Motor neuron (in vitro differentiated cells): ENCODE data around the gene CAPS. TPM values are rescaled to one million over a fixed set of nuclear protein-coding genes. Genes with fewer than 3 reads are reported as not detected.

Experiments used
- ATAC-seq, 8 experiments: fragments of 200-7000 bp; cut with Tn5 transposase; replicated peaks in 6 of 8; 2 replicates each; pipeline ENCODE4 v1.8.0; 2021; ENCODE audit warnings: mild to moderate bottlenecking in 8 of 8, moderate library complexity in 8 of 8
- H3K27ac ChIP-seq, 2 donors: fragments of 250-450 bp; sonication (Bioruptor Pico); 2 replicates each; pipeline ENCODE4 v1.9.0; 2021; ENCODE audit warnings: antibody characterized with exemption in 2 of 2, mild to moderate bottlenecking in 2 of 2, moderate library complexity in 1 of 2
- H3K4me1 ChIP-seq, 2 donors: fragments of 250-450 bp; sonication (Bioruptor Pico); replicated peaks in 1 of 2; 2 replicates each; pipeline ENCODE4 v1.6.1; 2021; ENCODE audit warnings: antibody characterized with exemption in 2 of 2, mild to moderate bottlenecking in 2 of 2, moderate library complexity in 1 of 2
- H3K4me3 ChIP-seq, 5 donors: fragments of 250-450 bp; sonication (Bioruptor Pico); 2 replicates each; pipeline ENCODE4 v1.9.0; 2021; ENCODE audit warnings: antibody characterized with exemption in 5 of 5, mild to moderate bottlenecking in 5 of 5, moderate library complexity in 4 of 5
- WGBS, 10 experiments: fragments of 450-650 bp; shearing (Covaris generic); methylation state at CpG; one replicate each; pipeline ENCODE4 v1.0.0; 2022; 5-methylcytosine and 5-hydroxymethylcytosine counted together
- in situ Hi-C, 9 experiments: fragments of 400-800 bp; cut with MboI; loops; one replicate each; pipeline ENCODE4 v1.15.0; 2021; ENCODE audit warnings: low sequenced_read_pairs in 9 of 9, low pct_unique_long_range_greater_than_20kb in 2 of 9; ENCODE audit not compliant: unreplicated experiment in 9 of 9
- total RNA-seq, 8 experiments: library from RNA; unstranded; fragments of 300-600 nt; gene quantifications; 2 replicates each; pipeline versions ENCODE4 v1.2.3 to v1.2.4, GENCODE V29; 2022

Gene CAPS
- total RNA-seq, 8 experiments from 2014 or later: 3.1 to 62.5 (median 8.0) TPM

DNA sequence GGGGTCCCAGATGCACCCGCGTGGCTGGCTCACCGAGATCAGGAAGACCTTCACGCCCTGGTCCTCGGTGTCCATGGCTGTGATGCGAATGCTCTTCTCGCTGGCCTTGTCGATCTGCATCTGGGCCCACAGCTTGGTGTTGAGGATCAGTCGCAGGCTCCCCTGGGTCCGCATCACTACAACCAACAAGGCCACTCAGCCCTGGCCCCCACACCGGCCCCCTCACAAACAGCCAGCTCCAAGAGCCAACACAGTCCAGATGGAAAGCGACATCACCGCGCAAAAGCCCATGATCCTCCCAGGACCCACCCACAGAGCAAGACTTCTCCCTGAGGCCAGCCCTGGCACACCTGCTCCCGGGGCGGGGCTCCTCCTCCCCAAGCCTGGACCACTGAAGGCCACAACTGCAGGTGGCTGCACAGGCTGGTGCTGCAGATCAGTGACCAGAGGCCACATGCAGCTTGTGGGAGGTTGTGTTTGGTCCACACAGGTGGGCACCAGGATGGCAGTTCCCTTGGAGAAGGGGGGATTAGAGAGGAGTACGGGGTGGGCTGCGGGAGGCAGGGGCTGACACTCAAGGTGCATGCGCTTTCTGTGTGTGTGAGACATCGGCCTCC lies 4.5 kb downstream of the CAPS start:
- Histone ChIP-seq H3K4me1 (peaks cover 0 to 14% of the 10 kb centered on the region in 2 donors), H3K4me3 (no peak overlapping the region), H3K27ac (no peak overlapping the region)
- in situ Hi-C loops: no loop called here
- 87 to 100% (median 96%) methylated on average over 1 to 4 of the region's 20 CpGs; no CpG with 5 or more reads in 7 of the 10 experiments for WGBS, 10 experiments
- no peak for ATAC-seq

DNA sequence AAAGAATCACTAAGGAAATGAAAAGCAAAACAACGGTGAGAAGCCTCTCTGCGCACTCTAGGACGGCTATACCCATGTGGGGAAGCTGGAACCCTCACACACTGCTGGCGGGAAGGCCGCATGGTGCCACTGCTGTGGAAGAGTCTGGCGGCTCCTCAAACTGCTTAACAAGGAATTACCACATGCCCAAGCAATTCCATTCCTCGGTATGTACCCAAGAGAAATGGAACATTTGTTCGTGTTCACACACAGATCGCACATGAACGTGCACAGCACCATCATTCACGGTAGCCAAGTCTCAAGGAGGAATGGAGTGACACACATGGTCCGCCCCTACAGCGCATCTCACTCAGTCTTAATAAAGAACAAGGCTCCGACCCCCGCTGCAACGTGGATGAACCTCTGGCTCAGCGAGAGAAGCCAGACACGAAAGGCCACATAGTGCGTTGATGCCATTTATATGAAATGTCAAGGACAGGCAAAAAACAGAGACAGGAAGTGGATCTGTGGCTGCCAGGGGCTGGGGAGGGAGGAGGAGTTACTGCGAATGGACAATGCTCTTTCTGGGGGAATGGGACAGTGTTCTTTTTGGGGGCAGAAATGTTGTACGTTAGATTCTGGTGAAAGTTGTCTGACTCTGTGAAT lies 7.6 kb downstream of the CAPS start:
- WGBS, 10 experiments: 80 to 93% (median 87%) methylated on average over 2 to 14 of the region's 21 CpGs; no CpG with 5 or more reads in 3 of the 10 experiments
- peak in 1 of 8 experiments; percentile 11 for ATAC-seq

DNA sequence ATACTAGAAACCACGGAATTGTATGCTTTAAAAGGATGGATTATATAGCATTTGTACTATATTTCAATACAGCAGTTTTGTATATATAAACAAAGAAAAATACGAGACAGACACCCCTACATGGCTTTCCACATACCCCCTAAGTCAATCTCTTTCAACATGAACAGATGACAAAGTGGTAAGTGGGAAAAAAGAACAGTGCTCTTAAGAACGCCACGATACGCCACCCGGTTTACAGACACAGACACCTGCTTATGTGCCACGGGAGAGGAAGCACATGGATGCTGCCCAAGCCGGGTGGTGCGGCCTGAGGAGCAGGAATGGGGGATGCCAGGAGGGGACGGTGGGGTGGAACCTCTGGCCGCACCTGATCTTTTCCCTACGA lies 8.1 kb downstream of the CAPS start:
- no peak overlapping the region for H3K4me3 ChIP-seq
- no peak overlapping the region for H3K27ac ChIP-seq
- peaks cover under 1% of the 10 kb centered on the region in 2 donors for H3K4me1 ChIP-seq
- in situ Hi-C loops: no loop called here
- 67 to 100% (median 96%) methylated on average over 1 to 5 of the region's 12 CpGs; no CpG with 5 or more reads in 4 of the 10 experiments for WGBS, 10 experiments
- no peak for ATAC-seq

More for the DNA sequence above, 7.6 kb downstream of the CAPS start:
- no peak overlapping the region for H3K27ac ChIP-seq
- in situ Hi-C loops: no loop called here
- H3K4me3 ChIP-seq: no peak overlapping the region
- H3K4me1 ChIP-seq: no peaks in the 10 kb centered on the region

DNA sequence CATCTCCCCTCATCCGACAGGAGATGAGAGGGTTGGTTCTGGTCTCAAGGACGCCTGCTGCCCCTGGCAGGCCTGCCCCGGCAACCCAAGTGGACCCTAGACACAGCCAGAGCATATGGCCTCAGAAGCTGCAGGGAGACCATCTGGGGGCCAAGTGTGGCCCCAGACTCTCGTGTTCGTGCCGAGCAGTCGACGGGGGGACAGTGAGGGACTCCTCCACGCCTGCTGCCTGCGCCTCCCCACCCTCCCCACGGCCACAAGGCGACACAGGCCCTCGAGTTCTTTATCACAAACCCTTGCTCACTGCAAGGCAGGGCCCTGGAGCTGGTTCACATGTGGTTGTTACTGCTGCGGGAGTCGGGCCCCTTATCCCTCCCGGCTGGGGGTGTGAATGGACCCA lies 9.3 kb downstream of the CAPS start:
- Histone ChIP-seq H3K27ac (no peak overlapping the region), H3K4me3 (no peak overlapping the region), H3K4me1 (peaks cover 2 to 3% of the 10 kb centered on the region in 2 donors)
- no peak for ATAC-seq
- in situ Hi-C loops: no loop called here
- WGBS, 10 experiments: 80 to 100% (median 92%) methylated on average over 1 to 9 of the region's 16 CpGs; no CpG with 5 or more reads in 4 of the 10 experiments

DNA sequence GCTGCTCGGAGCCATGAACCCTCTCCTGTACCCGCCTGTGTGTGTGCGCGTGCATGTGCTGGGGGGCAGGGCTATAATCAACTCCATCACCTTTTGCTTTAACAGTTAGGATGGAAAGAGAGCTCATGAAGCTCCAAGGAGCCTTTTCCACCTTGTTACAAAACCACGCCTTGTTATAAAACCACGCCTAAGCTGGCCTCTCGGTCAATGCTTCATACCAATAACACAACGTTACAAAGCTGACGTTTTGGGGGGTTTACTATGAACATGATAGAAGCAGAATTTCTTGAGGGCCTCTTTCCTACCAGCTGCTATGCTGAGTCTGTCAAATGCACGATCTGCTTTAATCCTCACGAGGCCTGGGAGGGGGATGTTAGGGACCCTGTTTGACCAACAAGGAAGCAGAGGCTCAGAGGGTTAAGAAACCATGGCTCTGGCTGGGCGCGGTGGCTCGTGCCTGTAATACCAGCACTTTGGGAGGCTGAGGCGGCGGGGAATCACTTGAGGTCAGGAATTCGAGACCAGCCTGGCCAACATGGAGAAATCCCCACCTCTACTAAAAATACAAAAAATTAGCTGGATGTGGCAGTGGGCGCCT lies 11.9 kb downstream of the CAPS start:
- Histone ChIP-seq H3K4me3 (no peak overlapping the region), H3K27ac (no peak overlapping the region), H3K4me1 (peaks cover 2 to 3% of the 10 kb centered on the region in 2 donors)
- 40 to 98% (median 93%) methylated on average over 2 to 13 of the region's 18 CpGs; no CpG with 5 or more reads in 3 of the 10 experiments for WGBS, 10 experiments
- in situ Hi-C loops: no loop called here
- ATAC-seq: no peak

DNA sequence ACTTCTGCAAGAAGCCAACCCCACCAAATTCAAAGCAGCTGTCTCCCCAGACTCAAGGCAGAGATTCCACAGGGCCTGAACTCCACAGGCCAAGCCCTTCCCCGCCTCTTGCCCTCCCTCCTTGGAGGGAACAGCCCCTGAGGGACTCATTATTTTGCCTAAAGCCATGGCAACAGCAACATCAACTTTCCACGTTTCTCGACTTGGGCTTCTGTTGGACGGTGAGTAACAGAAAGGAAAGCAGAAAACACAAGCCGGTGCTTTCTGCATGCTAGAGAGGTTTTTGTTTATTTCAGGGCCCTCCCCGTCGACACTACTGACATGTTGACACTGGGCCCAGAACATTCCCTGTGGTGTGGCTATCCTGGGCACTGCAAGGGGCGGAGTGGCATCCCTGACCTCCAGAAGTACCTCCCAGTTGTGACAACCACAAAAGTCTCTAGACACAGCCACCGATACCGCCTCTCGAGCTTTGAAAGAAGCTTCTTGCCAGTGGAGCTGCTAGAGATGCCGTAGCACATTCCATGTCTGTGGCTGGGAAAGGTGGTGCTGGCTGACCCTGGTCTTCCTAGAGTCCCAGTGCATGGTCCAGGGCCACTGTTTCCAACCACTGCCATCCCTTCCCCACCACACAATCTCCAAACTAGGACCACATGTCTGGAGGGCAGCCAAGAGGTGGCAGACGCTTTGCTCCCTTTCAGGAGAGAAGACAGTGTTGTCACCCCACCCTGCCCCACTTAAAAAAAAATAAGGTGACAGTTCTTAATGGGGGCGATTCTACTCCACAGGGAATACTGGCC lies 12.8 kb downstream of the CAPS start:
- peaks cover 2 to 3% of the 10 kb centered on the region in 2 donors for H3K4me1 ChIP-seq
- peak; percentile 15 to 94 (median 38) for ATAC-seq
- 18 to 100% (median 78%) methylated on average over 2 to 10 of the region's 14 CpGs; no CpG with 5 or more reads in 3 of the 10 experiments for WGBS, 10 experiments
- in situ Hi-C loops: no loop called here
- H3K27ac ChIP-seq: no peak overlapping the region
- H3K4me3 ChIP-seq: no peak overlapping the region

DNA sequence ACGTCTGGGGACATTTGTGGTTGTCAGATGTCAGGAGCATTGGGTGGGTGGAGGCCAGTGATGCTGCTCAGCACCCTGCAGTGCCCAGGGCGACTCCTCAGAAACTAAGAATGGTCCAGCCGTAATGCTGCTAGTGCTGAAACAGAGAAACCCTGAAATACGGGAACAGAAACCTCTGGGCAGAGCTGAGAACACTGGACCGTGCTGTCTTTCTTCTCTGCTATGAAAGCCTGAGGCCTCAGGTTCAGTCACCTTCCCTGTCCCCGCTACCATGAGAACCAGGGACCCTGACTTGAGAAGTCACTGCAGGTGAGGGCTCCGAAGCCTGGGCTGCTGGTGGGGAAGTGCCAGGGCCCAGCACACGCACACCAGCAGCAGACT lies 13.4 kb downstream of the CAPS start:
- in situ Hi-C loops: no loop called here
- 81 to 100% (median 95%) methylated on average over 1 to 6 of the region's 8 CpGs; no CpG with 5 or more reads in 4 of the 10 experiments for WGBS, 10 experiments
- peaks cover 2 to 3% of the 10 kb centered on the region in 2 donors for H3K4me1 ChIP-seq
- H3K4me3 ChIP-seq: no peak overlapping the region
- no peak overlapping the region for H3K27ac ChIP-seq
- ATAC-seq: no peak

DNA sequence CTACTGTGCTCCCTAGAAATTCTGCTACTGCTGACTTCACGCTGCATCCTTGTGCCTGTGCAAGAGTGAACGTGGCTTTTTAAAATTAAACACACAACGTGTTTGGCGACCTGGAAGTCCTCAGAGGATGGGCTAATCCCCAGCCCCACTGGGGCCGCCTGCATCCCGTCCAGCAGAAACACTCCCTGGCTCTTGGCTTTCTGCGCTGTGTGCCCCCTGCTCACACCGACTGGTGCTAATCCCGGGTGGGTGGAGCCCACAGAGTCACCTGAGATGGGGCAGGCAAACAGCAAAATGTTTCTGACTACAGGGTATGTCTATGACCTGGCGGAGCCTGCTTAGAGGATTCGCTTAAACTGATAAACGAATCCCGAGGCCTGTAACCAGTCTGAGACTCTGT lies 15.1 kb downstream of the CAPS start:
- Histone ChIP-seq H3K27ac (no peak overlapping the region), H3K4me1 (peaks cover 2 to 3% of the 10 kb centered on the region in 2 donors), H3K4me3 (no peak overlapping the region)
- in situ Hi-C loops: no loop called here
- ATAC-seq: no peak
- 88 to 100% (median 90%) methylated on average over 1 to 10 of the region's 13 CpGs; no CpG with 5 or more reads in 3 of the 10 experiments for WGBS, 10 experiments

DNA sequence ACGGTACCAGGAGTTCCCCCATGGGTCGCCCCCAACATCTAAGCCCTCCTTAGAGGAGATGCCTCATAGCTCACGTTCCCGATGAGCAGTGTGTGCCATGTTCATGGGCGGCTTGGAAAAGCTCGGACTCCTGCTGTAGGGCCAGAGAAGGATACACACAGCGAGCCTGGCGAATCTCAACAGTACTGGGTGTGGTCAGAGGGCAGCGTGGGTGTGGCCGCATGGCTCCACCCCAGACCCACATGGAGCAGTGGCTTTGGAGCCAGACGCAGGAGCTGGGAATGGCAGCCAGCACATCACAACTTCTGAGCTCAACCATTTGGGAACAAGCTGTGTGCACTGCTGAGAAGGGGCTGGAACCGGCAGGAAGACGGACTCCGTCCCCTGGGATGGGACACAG lies 15.6 kb downstream of the CAPS start:
- Histone ChIP-seq H3K4me3 (no peak overlapping the region), H3K4me1 (peaks cover 2 to 3% of the 10 kb centered on the region in 2 donors), H3K27ac (no peak overlapping the region)
- in situ Hi-C loops: no loop called here
- ATAC-seq: peak in 4 of 8 experiments; percentile 3 to 88 (median 14)
- 79 to 100% (median 98%) methylated on average over 2 to 6 of the region's 14 CpGs; no CpG with 5 or more reads in 7 of the 10 experiments for WGBS, 10 experiments

DNA sequence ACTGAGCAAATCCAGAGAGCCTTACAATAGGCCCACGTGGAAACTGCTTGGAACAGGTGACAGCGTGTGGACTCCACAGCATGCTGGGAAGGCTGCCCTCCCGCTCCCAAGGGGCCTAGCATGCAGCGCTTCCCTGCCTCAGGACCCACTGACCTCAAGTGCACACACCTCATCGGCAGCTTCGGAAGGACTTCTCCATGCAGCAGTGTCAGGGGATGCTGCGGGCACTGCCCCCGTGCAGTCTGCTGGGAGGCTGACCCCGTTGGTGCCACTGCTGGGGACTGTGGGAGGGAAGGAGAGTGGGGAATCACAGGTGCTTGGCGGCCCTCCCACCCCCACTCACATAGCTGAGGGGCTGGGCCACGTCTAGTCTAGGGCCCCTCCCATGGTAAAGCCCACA lies 17.2 kb downstream of the CAPS start:
- no peak overlapping the region for H3K4me3 ChIP-seq
- H3K27ac ChIP-seq: no peak overlapping the region
- 70 to 80% methylated on average over 1 to 3 of the region's 11 CpGs; no CpG with 5 or more reads in 8 of the 10 experiments for WGBS, 10 experiments
- H3K4me1 ChIP-seq: peaks cover 2 to 3% of the 10 kb centered on the region in 2 donors
- ATAC-seq: no peak
- in situ Hi-C loops: no loop called here

DNA sequence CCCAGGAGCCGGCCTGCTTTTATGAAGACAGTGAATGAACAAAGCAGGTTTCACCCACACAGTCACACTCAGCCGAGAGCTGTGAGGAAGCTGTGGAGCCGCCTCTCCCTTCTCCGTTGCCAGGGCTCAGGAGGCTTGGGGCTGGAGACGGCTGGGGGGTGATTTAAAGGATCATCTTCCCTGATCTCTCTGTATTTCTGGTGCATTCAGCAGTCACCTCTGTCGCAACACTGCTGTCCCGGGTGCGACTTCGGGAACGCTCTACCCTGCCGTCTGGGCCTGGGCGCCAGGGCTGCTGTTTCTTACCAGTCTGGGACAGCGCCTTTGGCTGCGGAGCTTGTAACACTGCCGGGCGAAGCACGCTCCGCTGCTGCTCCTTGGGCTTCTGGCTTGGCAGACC lies 18.1 kb downstream of the CAPS start:
- in situ Hi-C loops: no loop called here
- H3K4me3 ChIP-seq: no peak overlapping the region
- H3K27ac ChIP-seq: no peak overlapping the region
- WGBS, 10 experiments: 80 to 100% (median 97%) methylated on average over 1 to 12 of the region's 18 CpGs; no CpG with 5 or more reads in 4 of the 10 experiments
- peaks cover 2% of the 10 kb centered on the region in 2 donors for H3K4me1 ChIP-seq
- ATAC-seq: no peak

DNA sequence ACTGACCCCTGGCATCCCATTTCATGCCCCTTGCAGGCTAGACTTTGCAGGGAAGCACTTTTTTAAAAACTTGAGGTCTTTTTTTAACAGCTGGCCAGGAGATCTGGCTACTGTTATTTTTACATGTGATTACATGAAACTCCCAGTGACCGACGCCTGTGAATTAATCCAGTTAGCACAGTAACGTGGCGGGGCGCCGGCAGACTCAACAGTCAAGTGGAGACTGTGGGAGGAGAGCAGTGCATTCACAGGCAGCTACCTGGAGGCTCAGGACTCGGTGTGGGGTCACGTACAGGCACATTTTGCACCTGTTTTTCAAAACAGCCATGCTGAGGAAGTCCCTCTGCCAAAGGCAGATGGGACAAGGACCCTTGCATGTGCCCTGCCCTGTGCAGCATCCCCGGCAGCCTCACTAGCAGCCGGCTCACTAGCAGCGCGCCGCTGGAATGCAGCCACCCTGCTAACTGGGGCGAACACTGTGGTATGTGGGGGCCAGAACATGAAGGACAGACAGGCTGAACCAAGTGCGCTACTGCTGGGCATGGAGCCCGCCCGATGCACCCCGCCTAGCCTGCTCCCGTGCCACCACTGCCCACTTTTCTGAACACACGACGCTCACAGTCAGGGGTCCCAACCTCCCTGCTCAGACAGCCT lies 18.7 kb downstream of the CAPS start:
- 80 to 99% (median 95%) methylated on average over 3 to 18 of the region's 21 CpGs; no CpG with 5 or more reads in 3 of the 10 experiments for WGBS, 10 experiments

More for the DNA sequence above, 18.7 kb downstream of the CAPS start:
- H3K27ac ChIP-seq: no peak overlapping the region
- no peak for ATAC-seq
- no peak overlapping the region for H3K4me3 ChIP-seq
- in situ Hi-C loops: no loop called here
- no peaks in the 10 kb centered on the region for H3K4me1 ChIP-seq
